Activated CD4-positive, CD25-positive, alpha-beta regulatory T cell treated with anti-CD3 and anti-CD28 coated beads, Interleukin-2, amount 50 U/mL, for 24 hours (primary cell): ENCODE results near the gene FKBP6.
"Not testable (repeated sequence)": the region's sequence is repeated elsewhere in the genome, so short reads cannot be mapped to it uniquely, and the experiment has no call there.

Experiments used
- ATAC-seq, 2 donors: fragments of 150-1000 bp; cut with Tn5 transposase; one replicate each; pipeline ENCODE4 v1.10.0; 2021; ENCODE audit warnings: mild to moderate bottlenecking in 1 of 2, moderate library complexity in 1 of 2

Gene FKBP6, protein sequence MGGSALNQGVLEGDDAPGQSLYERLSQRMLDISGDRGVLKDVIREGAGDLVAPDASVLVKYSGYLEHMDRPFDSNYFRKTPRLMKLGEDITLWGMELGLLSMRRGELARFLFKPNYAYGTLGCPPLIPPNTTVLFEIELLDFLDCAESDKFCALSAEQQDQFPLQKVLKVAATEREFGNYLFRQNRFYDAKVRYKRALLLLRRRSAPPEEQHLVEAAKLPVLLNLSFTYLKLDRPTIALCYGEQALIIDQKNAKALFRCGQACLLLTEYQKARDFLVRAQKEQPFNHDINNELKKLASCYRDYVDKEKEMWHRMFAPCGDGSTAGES

DNA sequence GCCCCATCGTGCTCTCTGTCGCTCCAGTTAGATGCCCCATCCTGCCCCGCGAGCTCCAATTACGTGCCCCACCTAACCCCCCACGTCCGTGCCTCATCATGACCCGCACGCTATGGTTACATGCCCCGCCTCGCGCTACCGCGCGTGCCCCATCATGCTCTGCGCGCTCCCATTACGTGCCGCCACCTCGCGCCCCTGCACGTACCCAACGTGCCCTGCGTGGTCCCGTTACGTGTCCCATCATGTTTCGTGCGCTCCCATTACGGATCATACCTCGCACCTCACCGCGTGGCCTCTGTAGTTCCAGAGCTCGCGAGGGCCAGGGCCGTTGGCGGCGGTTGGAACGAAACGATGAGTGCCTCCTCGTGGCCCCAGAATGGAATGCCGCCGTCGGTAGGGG, at the start of gene FKBP6, which contains the start of gene TRIM50:
FKBP6 (plus strand) TSS at position 240 of the 400 bp plus-strand sequence. CDS start 268 bp downstream, outside the sequence.
TRIM50 (minus strand) TSS at position 161 of the 400 bp plus-strand sequence. CDS start 3,295 bp downstream, outside the sequence.
- ATAC-seq: not testable (repeated sequence)

DNA sequence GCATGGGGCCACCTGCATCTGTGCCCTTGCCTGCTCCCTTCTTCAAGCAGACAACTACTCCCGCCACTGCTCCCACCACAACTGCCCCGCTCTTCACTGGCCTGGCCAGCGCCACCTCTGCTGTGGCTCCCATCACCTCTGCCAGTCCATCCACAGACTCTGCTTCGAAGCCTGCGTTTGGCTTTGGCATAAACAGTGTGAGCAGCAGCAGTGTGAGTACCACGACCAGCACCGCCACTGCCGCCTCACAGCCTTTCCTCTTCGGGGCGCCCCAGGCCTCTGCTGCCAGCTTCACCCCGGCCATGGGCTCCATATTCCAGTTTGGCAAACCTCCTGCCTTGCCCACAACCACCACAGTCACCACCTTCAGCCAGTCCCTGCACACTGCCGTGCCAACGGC, 30.7 kb upstream of the FKBP6 start:
- not testable (repeated sequence) for ATAC-seq

DNA sequence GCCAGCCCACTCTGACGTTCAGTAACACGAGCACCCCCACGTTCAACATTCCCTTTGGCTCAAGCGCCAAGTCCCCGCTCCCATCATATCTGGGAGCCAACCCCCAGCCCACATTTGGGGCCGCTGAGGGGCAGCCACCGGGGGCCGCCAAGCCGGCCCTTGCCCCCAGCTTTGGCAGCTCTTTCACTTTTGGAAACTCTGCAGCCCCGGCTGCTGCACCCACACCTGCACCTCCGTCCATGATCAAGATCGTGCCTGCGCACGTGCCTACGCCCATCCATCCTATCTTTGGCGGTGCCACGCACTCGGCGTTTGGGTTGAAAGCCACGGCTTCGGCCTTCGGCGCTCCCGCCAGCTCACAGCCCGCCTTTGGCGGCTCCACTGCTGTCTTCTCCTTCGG, 30.3 kb upstream of the FKBP6 start:
- ATAC-seq: not testable (repeated sequence)

DNA sequence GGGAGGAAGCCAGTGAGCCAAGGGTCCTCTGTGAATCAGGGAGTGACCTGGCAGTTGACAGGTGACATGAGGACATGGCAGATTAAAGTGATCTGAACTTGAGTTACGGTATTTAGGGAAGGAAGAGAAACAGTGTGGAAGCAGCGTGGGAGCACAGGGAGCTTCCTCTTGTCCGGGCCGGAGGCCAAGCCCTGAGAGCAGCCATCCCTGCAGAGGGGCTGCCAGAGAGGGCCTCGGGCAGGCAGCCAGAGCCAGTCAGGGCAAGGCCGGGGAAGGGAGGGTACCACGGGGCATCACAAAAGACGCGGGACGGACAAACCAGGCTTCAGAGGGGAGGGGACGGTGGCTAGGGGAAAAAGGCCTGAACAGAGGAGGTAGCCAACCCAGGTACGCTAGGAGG, 28.1 kb upstream of the FKBP6 start:
- ATAC-seq: not testable (repeated sequence)

DNA sequence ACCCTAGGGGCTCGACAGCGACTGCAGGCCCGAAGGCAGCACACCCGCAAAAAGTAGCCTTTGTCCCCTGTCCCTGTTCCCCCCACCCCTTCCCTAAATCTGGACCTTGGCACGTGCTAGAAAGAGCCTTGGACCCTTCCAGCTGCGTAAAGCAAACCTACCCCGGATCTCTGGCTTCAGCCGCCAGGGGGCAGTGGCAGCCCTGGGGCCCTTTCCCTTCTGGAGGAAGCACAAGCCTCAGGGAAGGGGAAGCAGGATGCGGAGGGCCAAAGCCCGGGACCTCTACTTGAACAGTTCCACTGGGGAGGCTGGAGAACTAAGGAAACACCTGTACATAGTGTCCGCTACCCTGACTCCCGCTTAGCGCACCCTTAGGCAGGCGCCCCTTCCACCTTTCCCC, 26.9 kb upstream of the FKBP6 start:
- ATAC-seq: not testable (repeated sequence)

DNA sequence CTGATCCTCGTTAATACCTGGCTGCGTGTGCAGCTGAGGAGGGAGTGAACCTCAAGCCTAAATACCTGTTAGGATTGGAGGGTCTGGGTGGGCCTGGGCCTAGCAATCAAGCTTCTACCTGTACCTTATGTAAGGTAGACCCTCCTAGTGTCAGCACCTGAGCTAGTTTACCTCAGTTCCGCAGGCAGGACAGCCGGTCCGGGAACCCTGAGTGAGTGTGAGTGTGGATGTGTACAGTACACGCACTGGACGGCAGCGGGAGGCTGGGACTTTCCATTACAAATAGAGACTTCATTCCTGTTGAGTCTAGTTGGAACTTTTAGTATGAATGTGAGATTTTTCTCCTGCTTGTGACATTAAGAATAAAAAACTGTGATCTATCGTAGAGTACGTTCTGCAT, 25.1 kb upstream of the FKBP6 start:
- ATAC-seq: not testable (repeated sequence)

DNA sequence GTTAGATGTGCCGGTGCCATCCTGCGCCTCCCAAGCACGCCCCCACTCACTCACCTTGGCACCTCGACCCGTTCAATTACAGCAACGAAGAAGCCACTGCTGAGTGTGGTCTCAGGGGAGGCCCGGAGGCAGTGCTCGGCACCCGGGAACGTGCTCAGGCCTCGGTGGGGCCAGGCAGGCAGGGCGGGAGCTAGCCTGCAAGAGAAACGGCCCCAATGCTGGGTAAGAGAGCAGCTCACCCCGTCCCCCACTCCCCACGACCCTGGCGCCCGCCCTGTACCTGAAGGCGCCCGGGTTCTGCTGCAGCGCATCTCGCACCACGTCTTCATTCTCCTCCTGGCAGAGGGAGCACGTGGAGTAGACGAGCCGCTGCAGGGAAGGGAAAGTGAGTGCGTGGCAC, 24.4 kb upstream of the FKBP6 start:
- ATAC-seq: no peak

DNA sequence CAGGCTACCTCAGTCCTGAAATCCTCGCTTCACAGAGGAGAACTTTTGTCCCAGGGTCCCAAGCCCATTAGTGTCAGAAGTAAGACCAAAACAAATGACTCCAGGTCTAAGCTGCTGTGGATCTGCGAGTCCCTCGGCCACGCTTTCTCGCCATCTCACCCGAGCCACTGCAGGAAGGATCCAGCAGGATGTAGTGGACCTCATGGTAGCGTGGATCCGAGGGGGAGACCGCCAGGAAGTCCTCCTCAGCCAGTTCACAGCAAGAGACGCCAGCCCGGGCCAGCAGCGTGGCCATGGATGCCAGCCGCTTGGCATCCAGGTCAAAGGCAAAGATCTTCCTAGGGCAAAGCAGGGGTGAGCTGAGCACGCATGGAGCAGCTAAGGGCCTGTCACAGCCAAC, 23.9 kb upstream of the FKBP6 start:
- no peak for ATAC-seq

DNA sequence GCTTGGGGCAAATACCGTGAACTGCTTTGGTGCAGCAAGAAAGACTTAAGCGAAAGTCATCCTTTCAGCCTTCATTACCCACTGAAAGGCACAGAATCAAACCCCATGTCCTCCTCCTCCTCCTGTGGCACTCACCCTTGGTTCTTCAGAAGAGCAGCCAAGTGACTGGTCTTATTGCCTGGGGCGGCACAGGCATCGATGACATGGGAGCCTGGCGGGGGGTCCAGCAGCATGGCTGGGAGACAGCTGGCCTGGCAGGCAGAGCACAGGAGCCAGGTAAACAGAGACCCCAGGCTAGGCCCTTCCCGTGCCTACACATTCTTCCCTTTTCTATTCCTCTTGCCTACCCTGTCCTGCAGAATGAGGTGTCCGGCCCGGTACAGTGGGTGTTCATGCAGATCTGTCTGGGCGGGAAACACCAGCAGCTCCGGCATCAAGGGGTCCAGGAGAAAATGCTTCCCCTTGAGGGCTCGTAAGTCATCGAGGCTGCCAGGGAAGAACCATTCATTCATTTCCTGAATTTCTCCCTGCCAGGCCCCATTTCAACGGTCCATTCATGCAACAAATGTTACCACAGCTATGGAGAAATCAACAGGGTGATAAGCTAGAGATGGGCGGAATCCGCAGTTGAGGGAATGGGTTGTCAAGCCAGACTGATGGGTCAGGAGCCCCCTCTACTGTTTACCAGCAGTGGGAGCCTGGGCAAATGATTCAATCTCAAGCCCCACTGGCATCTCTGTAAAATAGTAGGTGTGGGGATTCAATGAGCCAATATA, 23.2 kb upstream of the FKBP6 start:
- ATAC-seq: not testable (repeated sequence)

DNA sequence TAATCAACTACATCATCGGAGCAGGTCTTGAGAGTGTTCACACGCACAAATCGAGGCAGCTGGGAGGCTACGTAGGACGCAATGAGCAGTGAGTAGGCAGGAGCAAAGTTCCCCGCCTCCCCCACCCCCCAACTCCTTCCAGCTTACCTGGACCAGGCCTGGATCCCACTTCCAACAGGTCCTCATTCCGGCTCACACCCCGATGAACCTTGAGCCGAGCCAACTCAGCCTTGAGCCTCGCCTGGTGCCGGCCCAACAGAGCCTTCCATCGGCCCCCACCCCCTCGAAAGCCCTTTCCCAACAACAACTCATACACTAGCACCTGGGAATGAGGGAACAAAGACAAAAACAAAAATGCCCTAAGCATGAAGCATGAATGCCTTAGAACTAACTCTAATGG, 20.5 kb upstream of the FKBP6 start:
- no peak for ATAC-seq

DNA sequence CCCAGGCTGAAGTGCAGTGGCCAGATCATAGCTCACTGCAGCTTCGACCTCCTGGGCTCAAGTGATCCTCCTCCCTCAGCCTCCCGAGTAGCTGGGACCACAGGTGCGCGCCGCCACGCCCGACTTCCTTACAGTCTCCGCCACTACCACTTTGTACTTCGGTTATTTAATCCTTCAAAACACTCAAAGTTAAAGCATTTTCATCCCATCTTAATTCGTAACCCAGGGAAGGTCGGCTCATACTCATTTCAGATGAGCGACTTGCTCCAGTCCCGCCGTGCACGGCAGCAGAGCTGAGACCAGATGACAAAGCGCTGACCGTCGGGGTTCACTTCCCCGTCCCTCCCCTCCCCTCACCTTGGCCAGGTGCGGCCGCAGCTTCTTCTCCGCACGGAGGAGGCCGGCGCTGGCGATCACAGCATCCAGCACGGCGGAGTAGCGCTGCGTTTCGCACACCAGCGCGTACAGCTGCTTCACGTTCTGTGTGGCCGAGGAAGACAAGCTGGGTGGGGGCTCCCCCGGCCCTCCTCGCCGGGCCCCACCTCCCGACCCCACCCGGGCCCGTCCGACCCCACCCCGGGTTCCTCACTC, 19.8 kb upstream of the FKBP6 start:
- peak; percentile 31 to 45 for ATAC-seq

DNA sequence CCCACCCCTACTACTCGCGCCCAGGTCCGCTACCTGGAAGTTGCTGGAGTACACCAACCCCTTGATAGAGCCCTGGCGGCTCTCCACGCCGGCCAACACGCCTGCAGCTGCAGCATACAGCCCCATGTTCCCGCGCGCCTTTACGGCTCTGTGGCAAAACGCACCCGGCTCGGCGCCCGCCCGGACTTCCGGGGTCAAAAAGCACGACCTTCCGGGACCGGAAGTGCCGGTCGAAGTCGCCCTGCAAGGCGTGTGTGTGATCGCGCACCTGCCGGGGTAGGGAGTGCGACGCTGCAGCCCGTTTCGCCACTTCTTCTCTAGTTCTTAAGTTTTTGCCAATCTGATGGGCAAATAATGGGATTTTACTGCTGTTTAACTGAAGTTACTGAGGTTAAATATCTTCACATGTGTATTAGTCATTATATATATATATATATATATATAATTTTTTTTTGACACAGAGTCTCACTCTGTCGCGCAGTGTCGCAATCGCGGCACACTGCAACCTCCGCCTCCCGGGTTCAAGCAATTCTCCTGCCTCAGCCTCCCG, 19.2 kb upstream of the FKBP6 start, which contains the start of gene NSUN5:
NSUN5 (minus strand) TSS at position 162 of the 550 bp plus-strand sequence; CDS start at position 126, 36 bp downstream.
- peak; percentile 97 to 99 for ATAC-seq

DNA sequence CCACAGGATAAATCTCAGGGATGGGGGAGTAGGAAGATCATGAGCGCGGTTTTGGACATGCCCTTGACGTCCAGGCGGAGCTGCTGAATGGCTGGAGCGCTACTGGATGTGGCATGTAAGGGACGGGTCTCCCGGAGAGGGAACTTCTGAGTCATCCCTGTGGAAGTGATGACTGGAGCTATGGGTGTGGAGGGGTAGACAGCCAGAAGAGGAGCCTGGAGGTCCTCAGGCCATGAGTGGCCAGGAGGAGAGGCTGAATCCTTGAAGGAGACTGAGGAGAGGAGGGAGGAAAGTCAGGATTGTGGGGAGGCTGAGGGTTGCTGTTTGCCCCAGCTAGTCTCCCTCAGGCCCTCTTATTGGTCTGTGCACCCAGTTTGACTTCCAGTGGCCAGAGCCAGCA, 16.5 kb upstream of the FKBP6 start:
- not testable (repeated sequence) for ATAC-seq

DNA sequence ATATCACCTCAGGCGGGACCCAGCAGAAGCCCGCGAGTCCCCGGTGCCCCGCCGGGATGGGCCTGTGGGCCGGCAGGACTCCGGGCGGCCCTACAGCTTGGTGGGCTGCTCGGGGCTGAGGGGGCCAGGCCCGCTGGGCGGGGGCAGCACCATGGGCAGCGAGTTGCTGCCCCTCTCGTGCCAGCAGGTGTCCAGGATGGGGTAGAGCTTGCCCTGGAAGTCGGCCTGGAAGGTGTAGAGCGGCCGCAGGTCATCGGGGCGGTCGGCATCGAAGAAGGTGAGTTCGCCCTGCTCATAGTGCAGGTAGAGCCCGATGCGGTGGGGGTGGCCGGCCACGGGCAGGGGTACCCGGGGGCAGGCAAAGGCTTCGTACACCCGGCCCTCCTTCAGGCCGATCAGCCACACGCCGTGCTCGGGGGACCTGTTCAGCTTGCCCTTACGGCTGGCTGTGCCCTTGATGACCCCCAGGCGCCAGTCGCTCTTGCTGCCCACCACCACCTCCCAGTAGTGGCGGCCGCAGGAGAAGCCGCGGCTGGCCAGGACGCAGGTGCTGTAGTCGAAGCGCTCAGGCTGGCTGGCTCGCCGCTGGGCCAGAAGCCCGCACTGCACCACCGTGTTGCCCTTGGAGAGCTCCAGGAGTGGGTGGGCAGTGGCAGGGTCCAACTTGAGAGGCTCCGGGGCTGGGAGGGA, 15.0 kb upstream of the FKBP6 start:
- ATAC-seq: no peak

DNA sequence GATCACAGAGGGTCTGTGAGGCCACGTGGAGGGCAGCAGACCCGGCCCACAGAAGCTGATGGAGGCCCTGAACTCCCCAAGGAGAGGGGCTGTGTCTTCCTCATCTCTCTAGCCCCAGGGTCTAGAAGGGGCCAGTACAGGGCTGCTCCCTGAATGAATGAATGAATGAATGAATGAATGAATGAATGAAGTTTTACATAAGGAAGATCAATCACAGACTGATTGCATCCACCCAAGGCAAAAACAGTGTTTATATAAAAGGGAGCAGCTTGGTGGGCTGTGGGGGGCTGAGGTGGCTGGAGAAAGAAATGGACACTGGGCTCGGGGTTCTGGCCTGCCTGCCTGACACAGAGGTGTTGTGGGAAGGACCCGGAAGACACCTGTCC, 14.4 kb upstream of the FKBP6 start:
- no peak for ATAC-seq

DNA sequence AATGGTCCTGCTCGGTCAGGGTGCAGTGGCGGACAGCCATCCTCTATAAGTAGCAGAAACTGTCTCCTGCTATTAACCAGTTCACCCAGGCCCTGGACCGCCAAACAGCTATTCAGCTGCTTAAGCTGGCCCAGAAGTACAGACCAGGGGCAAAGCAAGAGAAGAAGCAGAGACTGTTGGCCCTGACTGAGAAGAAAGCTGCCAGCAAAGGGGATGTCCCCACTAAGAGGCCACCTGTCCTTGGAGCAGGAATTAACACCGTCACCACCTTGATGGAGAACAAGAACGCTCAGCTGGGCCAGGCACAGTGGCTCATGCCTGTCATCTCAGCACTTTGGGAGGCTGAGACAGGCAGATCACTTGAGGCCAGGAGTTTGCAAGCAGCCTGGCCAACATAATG, 13.7 kb upstream of the FKBP6 start:
- ATAC-seq: no peak

DNA sequence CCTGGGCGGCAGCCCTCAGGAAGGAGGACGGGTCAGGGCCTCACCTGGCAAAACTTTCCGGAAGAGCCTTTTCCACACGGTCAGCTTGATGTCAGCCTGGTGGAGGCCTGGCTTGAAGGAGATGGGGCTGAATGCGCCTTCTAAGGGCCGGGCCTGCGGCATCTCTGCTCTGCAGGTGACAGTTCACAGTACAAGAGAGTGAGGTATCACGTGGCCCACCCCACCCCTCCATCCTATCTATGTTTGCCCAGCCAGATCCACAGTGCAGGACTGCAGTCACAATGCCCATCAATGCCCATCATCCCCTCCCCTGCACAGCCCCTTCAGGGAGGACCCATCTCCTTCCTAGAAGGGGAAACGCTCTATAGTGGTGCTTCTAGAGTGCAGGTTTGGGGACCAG, 11.4 kb upstream of the FKBP6 start:
- no peak for ATAC-seq

DNA sequence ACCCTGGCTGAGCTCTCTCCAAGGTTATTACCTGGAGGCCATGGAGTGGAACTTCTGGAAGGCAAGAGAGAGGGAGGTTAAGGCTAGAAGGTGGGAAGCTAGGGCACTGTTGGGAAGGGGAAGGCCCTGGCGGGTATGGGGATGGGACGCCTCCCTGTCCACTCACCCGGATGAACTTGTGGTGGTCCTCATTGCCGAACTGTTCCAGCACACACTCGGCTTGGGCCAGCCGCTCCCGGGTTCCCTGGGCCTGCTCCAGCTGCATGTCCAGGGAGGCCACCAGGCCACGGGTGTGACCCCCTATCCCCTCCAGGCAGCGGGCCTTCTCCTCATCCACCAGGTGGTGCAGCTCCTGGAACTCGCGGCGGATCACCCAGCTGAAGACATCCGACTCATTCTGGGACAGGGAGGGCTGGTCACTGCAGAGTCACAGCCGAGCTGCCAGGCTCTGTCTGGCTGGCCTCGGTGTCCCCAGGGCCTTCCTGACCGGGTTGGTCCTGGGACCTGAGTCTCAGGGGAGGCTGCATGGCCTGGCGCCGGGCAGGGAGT, 9.2 kb upstream of the FKBP6 start:
- not testable (repeated sequence) for ATAC-seq

DNA sequence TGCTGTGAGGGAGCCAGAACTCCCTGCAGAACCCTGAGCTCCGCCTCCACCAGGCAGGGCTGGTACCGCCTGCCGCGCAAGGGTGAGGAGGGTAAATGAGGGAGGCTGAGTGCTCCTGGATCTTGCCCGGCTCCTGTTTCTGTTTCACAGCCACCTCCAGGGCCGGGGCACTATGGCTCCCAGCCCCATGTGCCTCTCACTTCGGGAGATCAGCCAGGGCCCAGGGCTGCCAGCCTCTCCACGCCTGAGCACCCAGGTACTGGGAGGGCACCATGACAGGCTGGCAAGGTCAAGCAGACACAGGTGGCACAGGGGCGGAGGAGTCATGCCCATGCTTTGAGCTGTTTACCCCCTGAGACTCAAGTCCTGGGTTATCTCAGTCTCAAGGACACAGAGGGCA, 8.4 kb upstream of the FKBP6 start:
- not testable (repeated sequence) for ATAC-seq

DNA sequence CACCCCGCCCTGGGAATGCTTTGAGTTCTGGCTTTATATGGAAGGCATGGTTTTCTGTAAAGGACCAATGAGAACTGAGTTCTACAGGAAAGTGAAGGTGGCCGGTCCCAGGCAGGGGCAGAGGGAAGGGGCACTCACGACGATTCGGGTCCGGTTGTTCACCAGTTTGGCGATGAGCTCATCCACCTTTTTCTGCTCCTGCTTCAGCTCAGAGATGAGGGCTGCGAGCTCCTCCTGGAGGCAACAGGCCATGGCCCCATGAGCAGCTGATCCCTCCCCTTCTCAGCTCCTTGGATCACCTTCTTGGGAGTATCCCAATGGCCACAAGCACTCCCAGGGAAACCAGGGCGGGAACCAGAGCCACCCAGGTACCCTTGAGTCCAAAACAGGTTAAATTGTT, 8.0 kb upstream of the FKBP6 start:
- ATAC-seq: not testable (repeated sequence)

DNA sequence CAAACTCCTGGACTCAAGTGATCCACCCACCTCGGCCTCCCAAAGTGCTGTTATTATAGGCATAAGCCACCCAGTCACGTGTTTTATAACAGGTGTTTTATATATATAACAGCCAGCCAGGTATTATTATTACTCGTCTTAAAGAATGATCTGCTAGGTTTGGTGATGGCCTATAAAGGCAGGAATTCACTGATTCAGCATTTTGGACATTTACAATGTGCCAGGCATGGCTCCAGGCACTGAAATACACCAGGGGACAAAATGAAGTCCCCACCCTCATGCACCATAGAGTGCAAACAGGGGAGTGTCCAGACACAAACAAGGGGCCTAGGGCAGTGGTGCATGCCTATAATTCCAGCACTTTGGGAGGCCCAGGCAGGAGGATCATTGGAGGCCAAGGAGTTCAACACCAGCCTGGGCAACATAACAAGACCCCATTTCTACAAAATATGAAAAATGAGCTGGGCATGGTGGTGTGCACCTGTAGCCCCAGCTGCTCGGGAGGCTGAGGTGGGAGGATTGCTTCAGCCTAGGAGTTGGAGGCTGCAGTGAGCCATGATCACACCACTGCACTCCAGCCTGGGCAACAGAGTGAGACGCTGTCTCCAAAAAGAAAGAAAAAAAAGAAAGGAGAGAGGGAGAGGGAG, 4.4 kb upstream of the FKBP6 start:
- not testable (repeated sequence) for ATAC-seq
